HCT116 (cell line): Measurements from ENCODE around the gene ALDH3A1. TPM values are rescaled to one million over a fixed set of nuclear protein-coding genes. Genes with fewer than 3 reads are reported as not detected.

Experiments
- ATAC-seq: fragments of 200-7000 bp; cut with Tn5 transposase; 2 replicates; pipeline ENCODE4 v1.9.1; 2020; ENCODE audit warnings: mild to moderate bottlenecking, moderate library complexity
- BruUV-seq: library from RNA; stranded (reverse); fragments of 400-500 nt; replicated peaks from 2 replicates; lab custom pipeline; 2021; lab: Mats Ljungman, UMichigan
- CTCF ChIA-PET: fragments of 300-600 bp; sonication (Branson Sonifier 250); formaldehyde crosslinking; loops from one replicate; lab custom pipeline; 2021; ENCODE audit warnings: antibody characterized with exemption; lab: Charles Lee
- POLR2A ChIA-PET: fragments of 300-600, 350-600 bp; sonication (Branson Sonifier 250); formaldehyde crosslinking; loops from one replicate; lab custom pipeline; 2021; ENCODE audit warnings: antibody characterized with exemption; lab: Charles Lee
- RAD21 ChIA-PET, 2 experiments: fragments of 300-600 bp; sonication (Branson Sonifier 250); formaldehyde crosslinking; loops; one replicate each; lab custom pipeline; 2023; ENCODE audit warnings: low total read pairs in 2 of 2; ENCODE audit not compliant: uncharacterized antibody in 2 of 2, unreplicated experiment in 2 of 2, low non-redundant PET in 1 of 2; lab: Charles Lee
- DNase-seq: peaks from one replicate; pipeline ENCODE4 v3.0.0-alpha.2; 2010; ENCODE audit warnings: low read depth, low spot score
- H2AFZ ChIP-seq: fragments of 200-600 bp; shearing (Covaris generic), sonication (generic); 2 replicates; pipeline ENCODE4 v1.6.1; 2017; ENCODE audit warnings: low read depth, mixed run types, mixed read lengths, antibody characterized with exemption, low read length; ENCODE audit not compliant: poor library complexity, severe bottlenecking
- H3K27ac ChIP-seq: 2 replicates; pipeline ENCODE4 v1.5.1; 2012; ENCODE audit warnings: low read depth, low read length
- H3K27me3 ChIP-seq: fragments of 200-600 bp; sonication (generic); 2 replicates; pipeline ENCODE4 v1.6.1; 2016; ENCODE audit warnings: mixed run types, low read length, mixed read lengths; ENCODE audit not compliant: insufficient read depth
- H3K36me3 ChIP-seq, 2 experiments: fragments of 200-500 bp in 1 of 2; fragments of 200-600 bp in 1 of 2; sonication (Bioruptor generic) in 1 of 2; sonication (generic) in 1 of 2; 2 replicates each; pipeline versions ENCODE4 v1.5.1 to v1.6.1; 2014 to 2016; ENCODE audit warnings: low read length in 2 of 2, inconsistent platforms in 1 of 2, mixed read lengths in 1 of 2, mixed run types in 1 of 2; ENCODE audit not compliant: insufficient read depth in 2 of 2, control insufficient read depth in 1 of 2
- H3K4me1 ChIP-seq, 2 experiments: fragments of 200-600 bp in 1 of 2; sonication (generic) in 1 of 2; 2 replicates each; pipeline versions ENCODE4 v1.5.1 to v1.6.1; 2012 to 2017; ENCODE audit warnings: low read length in 2 of 2, inconsistent platforms in 1 of 2, mild to moderate bottlenecking in 1 of 2, mixed read lengths in 1 of 2, mixed run types in 1 of 2, moderate library complexity in 1 of 2; ENCODE audit not compliant: insufficient read depth in 2 of 2, control insufficient read depth in 1 of 2
- H3K4me2 ChIP-seq: fragments of 200-600 bp; sonication (generic); 2 replicates; pipeline ENCODE4 v1.6.1; 2017; ENCODE audit warnings: mixed run types, low read length, mixed read lengths
- H3K4me3 ChIP-seq, 2 experiments: fragments of 200-600 bp in 1 of 2; sonication (generic) in 1 of 2; replicated peaks in 1 of 2; 2 replicates each; pipeline ENCODE4 v1.5.1; 2011 to 2016; ENCODE audit warnings: low read length in 2 of 2, control low read depth in 1 of 2, low read depth in 1 of 2, mild to moderate bottlenecking in 1 of 2, mixed read lengths in 1 of 2, mixed run types in 1 of 2
- H3K79me2 ChIP-seq: fragments of 200-600 bp; sonication (generic); 2 replicates; pipeline ENCODE4 v1.6.1; 2017; ENCODE audit warnings: mild to moderate bottlenecking, mixed run types, low read length, moderate library complexity, mixed read lengths; ENCODE audit not compliant: insufficient read depth
- H3K9ac ChIP-seq: fragments of 200-600 bp; sonication (generic); 2 replicates; pipeline ENCODE4 v1.6.1; 2016; ENCODE audit warnings: low read length, mixed read lengths
- H3K9me2 ChIP-seq: fragments of 200-600 bp; sonication (generic), shearing (Covaris generic); 2 replicates; pipeline ENCODE4 v1.6.1; 2017; ENCODE audit warnings: mixed run types, mild to moderate bottlenecking, moderate library complexity; ENCODE audit not compliant: insufficient read depth
- H3K9me3 ChIP-seq, 2 experiments: fragments of 200-500 bp in 1 of 2; fragments of 200-600 bp in 1 of 2; sonication (Bioruptor generic) in 1 of 2; sonication (generic) in 1 of 2; 2 replicates each; pipeline ENCODE4 v1.6.1; 2014 to 2017; ENCODE audit warnings: low read length in 2 of 2, mixed read lengths in 2 of 2, inconsistent platforms in 1 of 2, low read depth in 1 of 2, mild to moderate bottlenecking in 1 of 2, mixed run types in 1 of 2, moderate library complexity in 1 of 2; ENCODE audit not compliant: control insufficient read depth in 1 of 2, insufficient read depth in 1 of 2
- H4K20me1 ChIP-seq: fragments of 200-600 bp; sonication (generic), shearing (Covaris generic); 2 replicates; pipeline ENCODE4 v1.6.1; 2017; ENCODE audit warnings: mixed run types, mild to moderate bottlenecking, moderate library complexity; ENCODE audit not compliant: insufficient read depth
- ATF3 ChIP-seq: IDR thresholded peaks from 2 replicates; pipeline ENCODE4 v1.6.1; 2012
- CBX3 ChIP-seq: IDR thresholded peaks from 2 replicates; pipeline ENCODE4 v1.6.1; 2012; ENCODE audit warnings: low read depth
- CTCF ChIP-seq, 3 experiments: fragments of 200-600 bp in 1 of 3; sonication (generic) in 1 of 3; IDR thresholded peaks in 2 of 3; conservative IDR thresholded peaks in 1 of 3; 2 replicates each; pipeline ENCODE4 v1.5.1; 2012 to 2017; ENCODE audit warnings: low read depth in 2 of 3, low read length in 2 of 3, antibody characterized with exemption in 1 of 3, borderline replicate concordance in 1 of 3, control low read depth in 1 of 3, mild to moderate bottlenecking in 1 of 3, mixed read lengths in 1 of 3, mixed run types in 1 of 3, moderate library complexity in 1 of 3; ENCODE audit not compliant: insufficient read depth in 1 of 3
- ELF1 ChIP-seq: IDR thresholded peaks from 2 replicates; pipeline ENCODE4 v1.6.1; 2012; ENCODE audit warnings: low read depth, borderline replicate concordance
- EZH2phosphoT487 ChIP-seq: fragments of 200-600 bp; IDR thresholded peaks from 2 replicates; pipeline ENCODE4 v1.6.1; 2018; ENCODE audit warnings: antibody characterized with exemption, borderline replicate concordance
- FOSL1 ChIP-seq: IDR thresholded peaks from 2 replicates; pipeline ENCODE4 v1.6.1; 2012; ENCODE audit warnings: low read depth
- JUND ChIP-seq: IDR thresholded peaks from 2 replicates; pipeline ENCODE4 v1.6.1; 2012
- MAX ChIP-seq: IDR thresholded peaks from 2 replicates; pipeline ENCODE4 v1.6.1; 2012
- POLR2AphosphoS5 ChIP-seq: IDR thresholded peaks from 2 replicates; pipeline ENCODE4 v1.6.1; 2011; ENCODE audit warnings: mild to moderate bottlenecking, low read depth, low read length, moderate library complexity
- RAD21 ChIP-seq: IDR thresholded peaks from 2 replicates; pipeline ENCODE4 v1.6.1; 2012; ENCODE audit warnings: low read depth, mild to moderate bottlenecking
- REST ChIP-seq: IDR thresholded peaks from 2 replicates; pipeline ENCODE4 v1.6.1; 2012; ENCODE audit warnings: low read depth
- SIN3A ChIP-seq: IDR thresholded peaks from 2 replicates; pipeline ENCODE4 v1.6.1; 2012; ENCODE audit warnings: low read depth
- SP1 ChIP-seq: IDR thresholded peaks from 2 replicates; pipeline ENCODE4 v1.6.1; 2012; ENCODE audit warnings: low read depth
- SRF ChIP-seq: IDR thresholded peaks from 2 replicates; pipeline ENCODE4 v1.6.1; 2012; ENCODE audit warnings: low read depth
- YY1 ChIP-seq: IDR thresholded peaks from 2 replicates; pipeline ENCODE4 v1.6.1; 2011; ENCODE audit warnings: low read length, low read depth, moderate library complexity, mild to moderate bottlenecking; ENCODE audit not compliant: insufficient replicate concordance; ENCODE audit errors: extremely low read depth
- ZFX ChIP-seq: fragments of 450-650 bp; IDR thresholded peaks from 2 replicates; pipeline ENCODE4 v1.6.1; 2017
- ZNF274 ChIP-seq: fragments of 200-500 bp; sonication (Bioruptor generic); IDR thresholded peaks from 2 replicates; pipeline ENCODE4 v1.6.1; 2014; ENCODE audit warnings: mild to moderate bottlenecking, low read depth, low read length, inconsistent platforms
- intact Hi-C: fragments of 100-400 bp; cut with micrococcal nuclease; formaldehyde crosslinking; loops from 2 replicates; pipeline ENCODE4 v1.10.0; 2022
- total RNA-seq: library from RNA; stranded (reverse); gene quantifications from one replicate; pipeline ENCODE4 v1.2.1, GENCODE V29; 2021; ENCODE audit not compliant: unreplicated experiment

The ALDH3A1 gene
- total RNA-seq, 1 experiment from 2014 or later = 0.86 TPM

- Histone ChIP-seq H3K9ac (no peak overlapping the region), H3K4me3 (no peak overlapping the region), H3K4me1 (no peaks in the 10 kb centered on the region), H3K36me3 (no peaks in the 10 kb centered on the region), H3K27ac (no peak overlapping the region), H2AFZ (no peak overlapping the region), H3K27me3 (no peaks in the 10 kb centered on the region), H3K79me2 (no peaks in the 10 kb centered on the region), H3K4me2 (no peak overlapping the region), H4K20me1 (no peaks in the 10 kb centered on the region), H3K9me2 (no peaks in the 10 kb centered on the region), H3K9me3 (no peaks in the 10 kb centered on the region)
- no peak for DNase-seq
- BruUV-seq = no TSS peak
- intact Hi-C loops = no loop called here
- TF ChIP-seq ZNF274 (no peak), CTCF (IDR thresholded peaks at IDR 0.05 in 2 of 3, conservative IDR thresholded peaks at IDR 0.05 in 1 of 3; ENCODE audit: borderline replicate concordance in 1 of 3, insufficient read depth in 1 of 3, low read depth in 2 of 3, low read length in 2 of 3) (no peak), POLR2AphosphoS5 (no peak), REST (no peak), YY1 (no peak), MAX (no peak), CBX3 (no peak), ELF1 (no peak), JUND (no peak), ZFX (no peak), SP1 (no peak), SIN3A (no peak), SRF (no peak), RAD21 (no peak), ATF3 (no peak), FOSL1 (no peak), EZH2phosphoT487 (no peak)
- CTCF ChIA-PET = no interaction called here
- RAD21 ChIA-PET = no interaction called here
- POLR2A ChIA-PET = no interaction called here
- ATAC-seq = no peak
These were observed 17.3 kb downstream of the ALDH3A1 start for GRCh38 chr17:19730843-19731242.
